ENCODE results near the gene DPEP1.
"Not testable (repeated sequence)": the region's sequence is repeated elsewhere in the genome, so short reads cannot be mapped to it uniquely, and the experiment has no call there.

The DPEP1 gene

GRCh38 chr16:89667633-89668032 lies 54.2 kb downstream of the DPEP1 start:
- FAIRE-seq (no peak), DNase-seq (ENCODE audit: insufficient read length) (no peak)
- TF ChIP-seq TAF1 (IDR thresholded peaks at IDR 0.05; ENCODE audit: borderline replicate concordance, low read depth, low read length) (no peak), POLR2AphosphoS5 (IDR thresholded peaks at IDR 0.05; ENCODE audit: low read depth, low read length) (no peak), POLR2A (IDR thresholded peaks at IDR 0.05; ENCODE audit: low read depth, low read length) (no peak)

GRCh38 chr16:89668790-89669158 lies 55.3 kb downstream of the DPEP1 start:
- FAIRE-seq, result no peak
- TF ChIP-seq TAF1 (IDR thresholded peaks at IDR 0.05; ENCODE audit: borderline replicate concordance, low read depth, low read length), result no peak
- no peak for TF ChIP-seq POLR2AphosphoS5 (IDR thresholded peaks at IDR 0.05; ENCODE audit: low read depth, low read length)
- no peak for TF ChIP-seq POLR2A (IDR thresholded peaks at IDR 0.05; ENCODE audit: low read depth, low read length)
- DNase-seq (ENCODE audit: insufficient read length), result no peak

- DNase-seq (ENCODE audit: insufficient read length) (no peak), FAIRE-seq (no peak)
- no peak for TF ChIP-seq POLR2A (IDR thresholded peaks at IDR 0.05; ENCODE audit: low read depth, low read length)
- TF ChIP-seq POLR2AphosphoS5 (IDR thresholded peaks at IDR 0.05; ENCODE audit: low read depth, low read length), result no peak
- TF ChIP-seq TAF1 (IDR thresholded peaks at IDR 0.05; ENCODE audit: borderline replicate concordance, low read depth, low read length), result no peak
Observed at GRCh38 chr16:89669755-89670154, 56.3 kb downstream of the DPEP1 start.

GRCh38 chr16:89670496-89671431 lies 57.3 kb downstream of the DPEP1 start:
- TF ChIP-seq POLR2AphosphoS5 (IDR thresholded peaks at IDR 0.05; ENCODE audit: low read depth, low read length) (no peak), TAF1 (IDR thresholded peaks at IDR 0.05; ENCODE audit: borderline replicate concordance, low read depth, low read length) (no peak), POLR2A (IDR thresholded peaks at IDR 0.05; ENCODE audit: low read depth, low read length) (no peak)
- FAIRE-seq, result no peak
- no peak for DNase-seq (ENCODE audit: insufficient read length)

- DNase-seq (ENCODE audit: insufficient read length); FAIRE-seq: not testable (repeated sequence)
Observed at GRCh38 chr16:89671565-89671964, 58.1 kb downstream of the DPEP1 start.

- TF ChIP-seq TAF1 (IDR thresholded peaks at IDR 0.05; ENCODE audit: borderline replicate concordance, low read depth, low read length) (no peak), POLR2AphosphoS5 (IDR thresholded peaks at IDR 0.05; ENCODE audit: low read depth, low read length) (no peak), POLR2A (IDR thresholded peaks at IDR 0.05; ENCODE audit: low read depth, low read length) (no peak)
- DNase-seq (ENCODE audit: insufficient read length), result no peak
- no peak for FAIRE-seq
Observed at GRCh38 chr16:89672177-89672941, 58.9 kb downstream of the DPEP1 start.

- DNase-seq (ENCODE audit: insufficient read length), result no peak
- FAIRE-seq, result no peak
- TF ChIP-seq TAF1 (IDR thresholded peaks at IDR 0.05; ENCODE audit: borderline replicate concordance, low read depth, low read length), result no peak
- TF ChIP-seq POLR2AphosphoS5 (IDR thresholded peaks at IDR 0.05; ENCODE audit: low read depth, low read length), result no peak
- no peak for TF ChIP-seq POLR2A (IDR thresholded peaks at IDR 0.05; ENCODE audit: low read depth, low read length)
Observed at GRCh38 chr16:89678258-89678657, 64.8 kb downstream of the DPEP1 start.

- DNase-seq (ENCODE audit: insufficient read length) (no peak), FAIRE-seq (no peak)
- TF ChIP-seq POLR2A (IDR thresholded peaks at IDR 0.05; ENCODE audit: low read depth, low read length) (no peak), TAF1 (IDR thresholded peaks at IDR 0.05; ENCODE audit: borderline replicate concordance, low read depth, low read length) (no peak), POLR2AphosphoS5 (IDR thresholded peaks at IDR 0.05; ENCODE audit: low read depth, low read length) (no peak)
Observed at GRCh38 chr16:89685916-89686315, 72.5 kb downstream of the DPEP1 start.

GRCh38 chr16:89686520-89687091 lies 73.2 kb downstream of the DPEP1 start, which contains the start of gene CDK10:
CDK10 (plus strand) TSS chr16:89686689; CDS start chr16:89686711, 22 bp downstream.
- TF ChIP-seq TAF1 (IDR thresholded peaks at IDR 0.05; ENCODE audit: borderline replicate concordance, low read depth, low read length) (peak; percentile 73; the same call in 1 of the 2 replicates), POLR2A (IDR thresholded peaks at IDR 0.05; ENCODE audit: low read depth, low read length) (peak; percentile 95), POLR2AphosphoS5 (IDR thresholded peaks at IDR 0.05; ENCODE audit: low read depth, low read length) (peak; percentile 93)
- DNase-seq (ENCODE audit: insufficient read length) (peak; percentile 92), FAIRE-seq (peak; percentile 96)

GRCh38 chr16:89687092-89687940 lies 73.9 kb downstream of the DPEP1 start:
- DNase-seq (ENCODE audit: insufficient read length), result no peak
- TF ChIP-seq POLR2AphosphoS5 (IDR thresholded peaks at IDR 0.05; ENCODE audit: low read depth, low read length) (no peak), TAF1 (IDR thresholded peaks at IDR 0.05; ENCODE audit: borderline replicate concordance, low read depth, low read length) (no peak), POLR2A (IDR thresholded peaks at IDR 0.05; ENCODE audit: low read depth, low read length) (no peak)
- peak; percentile 75 for FAIRE-seq
